Measurements from ENCODE around the gene LYG1.
"Not testable (repeated sequence)": the region's sequence is repeated elsewhere in the genome, so short reads cannot be mapped to it uniquely, and the experiment has no call there.

The LYG1 gene

DNA sequence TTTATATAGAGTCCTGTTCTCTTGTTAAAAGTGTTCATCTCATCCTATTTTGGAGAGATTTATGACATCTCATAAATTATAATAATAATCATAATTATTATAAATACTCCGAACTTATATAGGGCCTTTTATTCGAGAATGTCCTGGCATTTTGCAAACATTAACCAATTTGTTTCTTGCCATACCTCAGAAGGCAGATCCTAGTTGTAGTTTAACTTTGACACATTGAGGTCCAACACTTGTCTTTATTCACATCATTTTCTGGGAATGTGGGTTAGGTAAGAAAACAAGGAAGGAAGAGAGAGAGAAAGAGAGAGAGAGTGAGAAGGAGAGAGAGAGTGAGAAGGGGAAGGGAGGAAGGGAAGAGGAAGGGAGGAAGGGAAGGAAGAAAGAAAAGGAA is at the start of gene LYG1:
Gene LYG1, minus strand, starts transcription at position 101 of the 400 bp plus-strand sequence. CDS start 5,527 bp downstream, outside the sequence.
- not testable (repeated sequence) for DNase-seq (ENCODE audit: low spot score)

- DNase-seq (ENCODE audit: low spot score) = no peak
These were observed 49.2 kb upstream of the LYG1 start for GRCh38 chr2:99350194-99350593.

DNA sequence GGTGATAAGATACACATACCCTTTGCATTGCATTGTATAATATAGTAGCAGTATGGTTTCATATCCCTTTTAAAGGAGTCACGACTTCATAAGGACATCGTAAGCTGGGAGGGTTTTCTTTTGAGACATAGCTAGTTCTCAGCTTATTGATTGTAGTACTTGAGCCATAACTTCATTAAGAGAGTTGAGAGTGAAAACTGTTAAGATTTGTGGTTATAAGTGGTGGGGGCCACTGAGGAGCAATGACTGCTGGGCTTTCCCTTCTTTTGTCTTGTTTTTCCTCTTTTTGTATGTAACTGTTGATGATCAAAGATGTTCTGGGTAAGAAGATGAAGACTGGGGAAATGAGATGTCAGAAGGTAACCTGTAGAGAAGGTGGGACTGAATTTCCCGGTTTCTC is 47.2 kb upstream of the LYG1 start:
- peak; percentile 27 for DNase-seq (ENCODE audit: low spot score)

GRCh38 chr2:99346218-99346617 is 45.2 kb upstream of the LYG1 start:
- DNase-seq (ENCODE audit: low spot score) = no peak

- not testable (repeated sequence) for DNase-seq (ENCODE audit: low spot score)
These were observed 44.4 kb upstream of the LYG1 start for GRCh38 chr2:99345446-99345845.

- no peak for DNase-seq (ENCODE audit: low spot score)
These were observed 41.5 kb upstream of the LYG1 start for GRCh38 chr2:99342536-99342935.

GRCh38 chr2:99340669-99341236 is 39.8 kb upstream of the LYG1 start:
- no peak for DNase-seq (ENCODE audit: low spot score)

- peak; percentile 31 for DNase-seq (ENCODE audit: low spot score)
These were observed 37.1 kb upstream of the LYG1 start for GRCh38 chr2:99338029-99338585.

- peak; percentile 96 for DNase-seq (ENCODE audit: low spot score)
These were observed 36.4 kb upstream of the LYG1 start, which contains the start of gene EIF5B for GRCh38 chr2:99337113-99338028. TSS of gene EIF5B (plus strand) at chr2:99337389. CDS start at chr2:99337555, 166 bp downstream.

- no peak for DNase-seq (ENCODE audit: low spot score)
These were observed 35.8 kb upstream of the LYG1 start for GRCh38 chr2:99336804-99337112.

- peak; percentile 99 for DNase-seq (ENCODE audit: low spot score)
These were observed 35.2 kb upstream of the LYG1 start, which contains the start of gene TXNDC9 for GRCh38 chr2:99335911-99336803. TSS of gene TXNDC9 (minus strand) at chr2:99336333. CDS start at chr2:99333210, 3,123 bp downstream.

DNA sequence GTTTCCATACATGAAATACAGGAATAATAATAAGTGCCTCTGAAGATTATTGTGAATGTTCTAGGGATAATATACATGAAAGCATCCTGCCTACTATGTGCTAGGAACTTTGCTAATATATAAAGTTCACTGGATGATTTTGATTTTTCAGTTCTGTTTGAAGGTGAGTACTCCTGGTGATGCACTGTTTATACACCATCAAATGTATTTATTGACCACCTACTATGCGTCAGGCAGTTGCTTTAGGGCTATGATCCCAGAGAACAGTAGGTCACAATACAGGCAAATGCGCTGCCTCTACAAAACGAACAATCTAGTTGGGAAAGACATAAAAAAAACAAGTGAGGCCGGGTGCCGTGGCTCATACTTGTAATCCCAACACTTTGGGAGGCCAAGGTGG is 24.4 kb upstream of the LYG1 start:
- no peak for DNase-seq (ENCODE audit: low spot score)

DNA sequence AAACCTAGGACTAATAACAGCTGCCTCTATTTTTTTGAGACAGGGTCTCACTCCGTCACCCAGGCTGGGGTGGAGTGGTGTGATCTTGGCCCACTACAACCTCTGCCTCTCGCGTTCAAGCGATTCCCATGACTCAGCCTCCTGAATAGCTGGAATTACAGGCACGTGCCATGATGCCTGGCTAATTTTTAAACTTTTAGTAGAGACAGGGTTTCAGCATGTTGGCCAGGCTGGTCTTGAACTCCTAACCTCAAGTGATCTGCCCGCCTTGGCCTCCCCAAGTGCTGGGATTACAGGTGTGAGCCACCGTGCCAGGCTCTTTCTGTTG is 16.8 kb upstream of the LYG1 start:
- DNase-seq (ENCODE audit: low spot score) = not testable (repeated sequence)

GRCh38 chr2:99317161-99317872 is 16.3 kb upstream of the LYG1 start:
- DNase-seq (ENCODE audit: low spot score) = no peak

- DNase-seq (ENCODE audit: low spot score) = no peak
These were observed 1.4 kb downstream of the LYG1 start for GRCh38 chr2:99299580-99299979.

GRCh38 chr2:99297994-99298393 is 3.0 kb downstream of the LYG1 start:
- peak; percentile 2 for DNase-seq (ENCODE audit: low spot score)

GRCh38 chr2:99285526-99285925 is 15.5 kb downstream of the LYG1 start:
- DNase-seq (ENCODE audit: low spot score) = no peak

DNA sequence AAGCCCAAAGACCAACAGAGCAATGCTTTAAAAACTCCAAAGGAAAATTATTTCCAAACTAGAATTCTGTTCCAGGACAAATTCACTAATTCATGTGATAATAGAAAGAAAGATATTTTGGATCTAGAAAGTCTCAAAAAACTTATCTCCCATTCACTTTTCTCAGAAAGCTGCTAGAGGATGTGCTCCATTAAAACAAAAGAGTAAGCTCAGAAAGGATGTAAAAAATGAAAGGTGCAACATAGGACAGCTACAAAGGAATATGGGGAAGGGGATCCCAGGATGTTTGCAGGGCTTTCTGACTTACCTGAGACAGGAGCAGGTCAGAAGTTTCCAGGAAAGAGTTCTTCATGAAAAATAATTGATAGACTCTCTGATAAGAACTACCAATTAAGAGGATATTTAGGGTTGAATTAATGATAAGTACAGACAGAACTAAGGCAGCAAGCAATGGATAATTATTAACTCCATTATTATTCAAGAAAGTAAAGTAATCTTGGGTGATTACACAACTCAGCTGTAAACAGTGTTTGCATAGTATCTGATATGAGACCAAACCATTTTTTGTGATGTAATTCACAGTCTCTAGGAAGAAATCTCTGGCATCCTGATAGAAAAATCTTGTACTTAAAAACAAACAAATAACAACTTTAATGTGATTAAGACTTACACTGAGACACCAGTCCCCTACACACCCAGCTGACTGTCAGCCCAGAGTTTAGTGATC is 20.9 kb downstream of the LYG1 start:
- no peak for DNase-seq (ENCODE audit: low spot score)

- DNase-seq (ENCODE audit: low spot score) = no peak
These were observed 22.2 kb downstream of the LYG1 start for GRCh38 chr2:99278793-99279291.

- DNase-seq (ENCODE audit: low spot score) = not testable (repeated sequence)
These were observed 22.7 kb downstream of the LYG1 start for GRCh38 chr2:99278195-99278765.
